GM19438 (cell line): ENCODE results near the gene PTPRN2.
"Not testable (repeated sequence)": the region's sequence is repeated elsewhere in the genome, so short reads cannot be mapped to it uniquely, and the experiment has no call there.

ENCODE experiments used
- ATAC-seq: cut with Tn5 transposase; IDR thresholded peaks from one replicate; pipeline ENCODE4 v1.9.1; 2021; ENCODE audit warnings: low read depth; ENCODE audit not compliant: unreplicated experiment

The PTPRN2 gene

DNA sequence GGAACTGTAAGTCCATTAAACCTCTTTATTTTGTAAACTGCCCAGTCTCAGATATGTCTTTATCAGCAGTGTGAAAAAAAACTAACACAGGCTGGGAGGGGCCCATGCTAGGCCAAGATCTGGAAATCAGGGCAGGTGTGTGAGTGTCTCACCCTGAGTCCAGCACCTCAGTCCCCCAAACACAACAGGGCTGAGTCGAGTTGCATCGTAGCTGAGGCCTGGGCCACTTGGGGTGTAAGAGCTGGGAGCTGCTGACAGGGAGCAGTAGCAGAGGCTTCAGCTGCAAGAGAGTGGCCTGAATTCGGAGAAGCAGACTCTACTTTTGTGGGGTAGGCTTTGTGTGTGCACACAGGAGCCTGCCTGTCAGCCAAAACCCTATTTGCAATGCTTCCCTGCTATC is 553.1 kb downstream of the PTPRN2 start:
- no peak for ATAC-seq

DNA sequence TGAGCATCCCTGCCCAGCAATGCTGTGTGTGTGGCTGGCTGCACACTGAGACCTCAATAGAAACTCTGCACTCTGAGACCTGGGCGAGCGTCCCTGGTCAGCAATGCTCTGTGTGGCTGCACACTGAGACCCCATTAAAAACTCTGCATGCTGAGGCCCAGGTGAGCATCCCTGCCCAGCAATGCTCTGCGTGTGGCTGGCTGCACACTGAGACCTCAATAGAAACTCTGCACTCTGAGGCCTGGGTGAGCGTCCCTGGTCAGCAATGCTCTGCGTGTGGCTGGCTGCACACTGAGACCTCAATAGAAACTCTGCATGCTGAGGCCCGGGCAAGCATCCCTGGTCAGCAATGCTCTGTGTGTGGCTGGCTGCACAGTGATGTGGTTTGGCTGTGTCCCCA is 553.7 kb downstream of the PTPRN2 start:
- not testable (repeated sequence) for ATAC-seq

DNA sequence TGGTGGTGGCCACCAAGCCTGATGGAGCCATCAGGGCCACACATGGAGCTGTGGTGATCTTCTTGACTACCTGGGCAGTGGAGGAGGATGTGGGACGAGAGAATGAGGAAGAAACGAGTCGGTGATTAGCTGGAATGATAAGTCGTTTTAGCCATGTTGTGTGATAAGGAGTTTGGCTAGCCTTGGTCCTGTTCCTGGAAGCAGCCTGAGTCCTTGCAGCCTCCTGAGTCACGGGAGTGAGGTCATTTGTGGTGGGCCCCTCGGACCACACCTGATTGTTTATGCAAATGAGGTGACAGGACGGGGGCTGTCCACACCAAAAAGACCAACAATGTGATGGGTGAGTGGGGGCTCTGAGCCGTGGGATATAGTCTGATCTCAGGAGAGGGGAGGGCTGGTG is 554.4 kb downstream of the PTPRN2 start:
- ATAC-seq: no peak

DNA sequence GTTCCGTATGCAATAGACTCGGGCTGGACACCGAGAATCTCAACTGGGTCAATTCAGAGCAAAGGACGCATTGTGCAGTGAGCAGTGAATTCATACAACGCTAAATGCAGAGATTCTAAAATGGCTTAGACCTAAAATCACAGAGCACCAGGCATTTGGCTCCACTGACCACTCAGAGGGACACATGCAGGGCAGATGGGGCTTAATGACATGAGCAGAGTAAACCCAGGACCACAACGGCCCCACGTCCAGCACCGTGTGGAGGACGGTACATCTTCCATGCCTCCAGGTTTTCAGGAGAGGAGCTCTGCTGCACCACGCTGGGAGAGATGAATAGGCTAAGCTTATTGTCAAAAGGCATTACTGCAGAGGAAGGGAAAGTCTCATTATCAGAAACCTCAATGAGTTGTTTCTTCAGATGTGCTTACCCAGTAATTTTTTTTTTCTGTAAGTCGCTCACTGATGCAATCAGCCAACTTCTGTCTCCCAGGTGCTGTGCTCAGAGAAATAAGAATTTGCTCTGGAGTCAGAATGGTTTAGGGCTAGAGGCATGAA is 555.0 kb downstream of the PTPRN2 start:
- ATAC-seq: no peak

DNA sequence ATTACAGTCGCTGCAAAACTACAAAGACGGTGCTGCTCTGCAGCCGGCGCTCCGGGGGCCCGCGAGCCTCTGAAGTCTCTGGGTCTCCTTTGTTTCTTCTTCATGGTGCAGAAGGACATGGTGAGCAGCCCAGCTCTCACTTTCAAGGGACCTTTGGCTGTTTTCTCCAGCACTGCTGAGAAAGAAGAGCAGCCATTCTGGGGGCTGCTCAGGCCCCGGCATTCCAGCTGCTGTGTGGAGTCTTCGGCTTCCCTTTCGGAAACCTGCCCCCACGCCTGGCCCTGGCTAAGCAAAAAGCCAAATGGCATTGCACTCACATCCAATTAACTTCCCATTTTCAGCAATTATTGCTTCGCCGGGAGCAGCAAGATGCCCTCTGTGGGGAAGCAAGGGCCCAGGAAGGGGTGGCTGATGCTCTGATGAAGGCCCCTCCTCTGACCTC is 555.7 kb downstream of the PTPRN2 start:
- ATAC-seq: no peak

DNA sequence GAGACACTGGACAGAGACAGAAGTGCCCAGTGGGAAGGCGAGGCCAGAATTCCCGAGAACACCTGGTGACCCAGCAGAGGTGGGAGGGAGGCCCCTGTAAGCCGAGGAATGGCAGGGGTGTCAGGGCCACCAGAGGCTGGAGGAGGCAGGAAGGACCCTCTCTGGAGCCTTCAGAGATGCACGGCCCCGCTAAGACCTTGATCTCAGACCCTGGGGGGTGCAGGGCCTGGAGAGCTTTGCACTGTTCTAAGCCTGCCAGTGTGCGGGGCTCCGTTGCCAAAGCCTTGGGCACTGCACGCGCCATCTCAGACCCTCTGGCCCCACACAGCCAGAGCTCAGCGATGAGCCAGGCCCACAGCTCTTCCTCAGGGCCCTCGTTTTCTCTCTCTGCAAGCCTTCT is 557.1 kb downstream of the PTPRN2 start:
- ATAC-seq: no peak

DNA sequence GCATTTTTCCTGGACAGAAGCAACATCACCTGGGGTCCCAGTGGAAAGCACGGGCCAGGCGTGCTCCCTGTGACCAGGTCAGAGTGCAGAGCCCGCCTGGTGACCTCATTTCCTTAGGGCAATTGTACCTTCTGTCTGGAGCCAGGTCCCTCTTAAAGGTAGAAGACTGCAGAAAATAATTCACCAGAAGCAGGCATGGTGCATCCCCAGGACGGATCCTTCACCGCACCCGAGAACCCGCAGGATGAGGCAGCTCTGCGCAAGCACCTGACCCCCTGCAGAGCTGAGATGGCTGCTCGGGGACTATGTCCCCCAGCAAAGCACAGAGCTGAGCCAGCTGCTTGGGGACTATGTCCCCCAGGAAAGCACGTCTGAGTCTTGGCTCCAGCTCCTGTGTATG is 557.6 kb downstream of the PTPRN2 start:
- no peak for ATAC-seq

DNA sequence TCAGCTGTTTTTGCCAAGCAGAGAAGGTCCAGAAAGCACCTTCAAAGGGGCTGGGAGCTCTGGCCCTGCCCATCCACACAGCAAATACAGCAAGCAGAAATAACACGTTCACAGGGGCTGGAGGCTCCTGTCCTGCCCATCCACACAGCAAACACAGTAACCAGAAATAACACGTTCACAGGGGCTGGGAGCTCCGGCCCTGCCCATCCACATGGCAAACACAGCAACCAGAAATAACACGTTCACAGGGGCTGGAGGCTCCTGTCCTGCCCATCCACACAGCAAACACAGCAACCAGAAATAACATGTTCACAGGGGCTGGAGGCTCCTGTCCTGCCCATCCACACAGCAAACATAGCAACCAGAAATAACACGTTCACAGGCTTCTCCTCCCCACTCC is 558.1 kb downstream of the PTPRN2 start:
- no peak for ATAC-seq

DNA sequence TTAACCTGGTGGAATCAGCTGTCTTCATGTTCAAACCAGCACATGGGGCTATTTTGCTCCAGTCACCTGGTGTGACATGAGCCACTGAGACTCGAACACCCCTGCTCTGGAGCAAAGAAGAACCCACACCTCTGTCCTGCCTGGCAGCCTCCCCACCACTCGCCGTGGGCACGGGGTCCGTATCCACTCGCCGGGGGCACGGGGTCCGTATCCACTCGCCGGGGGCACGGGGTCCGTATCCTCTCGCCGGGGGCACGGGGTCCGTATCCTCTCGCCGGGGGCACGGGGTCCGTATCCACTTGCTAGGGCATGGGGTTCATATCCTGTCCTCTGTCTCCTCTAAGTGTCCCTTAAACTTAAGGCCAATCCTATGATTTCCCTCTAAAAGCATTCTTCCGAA is 558.7 kb downstream of the PTPRN2 start:
- no peak for ATAC-seq

DNA sequence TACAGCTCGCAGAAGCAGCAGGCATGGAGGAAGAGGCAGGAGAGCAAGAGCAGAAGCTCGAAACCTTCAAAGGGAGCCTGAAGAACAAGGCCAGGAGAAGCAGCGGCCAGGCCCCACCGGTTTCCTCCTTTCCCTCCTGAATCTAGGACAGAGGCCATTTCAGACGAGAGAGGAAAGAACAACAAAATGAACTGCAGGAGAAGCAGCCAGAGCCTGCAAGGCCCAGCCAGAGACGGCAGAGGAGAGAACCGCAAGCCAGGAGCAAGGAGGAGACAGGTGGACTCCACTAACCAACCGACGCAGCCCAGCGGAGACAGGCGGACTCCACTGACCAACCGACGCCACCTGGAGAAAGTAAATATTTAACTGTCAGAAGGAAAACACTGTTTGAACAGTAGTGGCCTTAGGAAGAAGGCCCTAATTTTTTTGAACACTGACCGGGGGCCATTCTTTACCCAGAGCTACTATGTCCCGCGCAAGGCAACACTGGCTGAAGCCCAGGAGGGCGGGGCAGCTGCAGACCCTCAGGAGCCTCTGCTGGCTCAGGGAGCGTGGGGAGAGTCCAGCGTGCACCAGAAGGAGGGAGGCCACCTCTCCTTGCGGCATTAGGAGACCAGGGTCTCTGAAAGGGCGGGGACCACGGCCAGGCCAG is 559.2 kb downstream of the PTPRN2 start:
- no peak for ATAC-seq

DNA sequence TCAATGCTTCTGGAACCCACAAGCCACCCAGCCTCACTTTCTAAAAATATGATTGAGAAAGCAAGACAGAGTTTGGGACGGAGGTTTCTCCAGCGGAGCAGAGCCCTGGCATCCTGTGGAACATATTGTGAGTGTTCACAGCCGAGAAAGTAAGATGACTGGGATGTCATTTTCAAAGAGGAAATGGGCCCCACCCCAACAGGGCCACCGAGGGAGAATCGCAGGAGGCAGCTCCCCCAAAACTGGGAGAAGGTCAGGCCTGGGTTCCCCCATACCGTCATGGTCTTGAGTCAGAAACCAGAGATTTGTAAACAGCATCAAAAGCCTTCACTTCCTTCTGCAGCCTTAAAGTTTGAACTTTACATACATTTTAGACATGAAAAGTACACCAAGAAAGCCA is 560.0 kb downstream of the PTPRN2 start:
- no peak for ATAC-seq

DNA sequence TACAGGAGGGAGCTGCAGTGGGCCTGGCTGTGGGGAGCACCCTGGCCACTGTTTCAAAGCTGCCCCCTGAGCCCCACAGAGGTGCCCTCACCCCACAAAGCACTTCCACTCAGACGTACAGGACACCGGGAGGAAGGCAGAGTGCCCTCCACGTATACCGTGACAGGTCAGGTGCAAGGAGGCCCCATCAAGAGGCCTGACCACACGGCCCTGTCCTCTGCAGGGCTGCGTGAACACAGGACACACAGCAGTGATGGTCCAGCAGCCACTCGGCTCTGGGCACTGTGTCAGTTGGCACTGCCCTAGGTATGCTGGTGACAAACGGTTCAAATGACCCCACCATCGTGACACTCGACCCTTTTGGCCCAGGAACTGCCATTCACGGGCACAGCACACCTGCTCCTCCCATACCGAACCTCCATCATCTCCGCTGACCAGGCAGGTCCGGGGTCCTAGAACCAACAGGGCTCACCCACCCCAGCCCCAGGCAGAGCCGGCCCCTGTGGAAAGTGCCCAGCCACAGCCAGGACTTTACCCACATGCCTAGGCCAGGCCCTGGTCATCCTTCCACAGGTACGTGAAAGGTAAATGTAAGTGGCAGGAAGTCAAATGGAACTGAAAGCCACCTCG is 560.9 kb downstream of the PTPRN2 start:
- no peak for ATAC-seq

DNA sequence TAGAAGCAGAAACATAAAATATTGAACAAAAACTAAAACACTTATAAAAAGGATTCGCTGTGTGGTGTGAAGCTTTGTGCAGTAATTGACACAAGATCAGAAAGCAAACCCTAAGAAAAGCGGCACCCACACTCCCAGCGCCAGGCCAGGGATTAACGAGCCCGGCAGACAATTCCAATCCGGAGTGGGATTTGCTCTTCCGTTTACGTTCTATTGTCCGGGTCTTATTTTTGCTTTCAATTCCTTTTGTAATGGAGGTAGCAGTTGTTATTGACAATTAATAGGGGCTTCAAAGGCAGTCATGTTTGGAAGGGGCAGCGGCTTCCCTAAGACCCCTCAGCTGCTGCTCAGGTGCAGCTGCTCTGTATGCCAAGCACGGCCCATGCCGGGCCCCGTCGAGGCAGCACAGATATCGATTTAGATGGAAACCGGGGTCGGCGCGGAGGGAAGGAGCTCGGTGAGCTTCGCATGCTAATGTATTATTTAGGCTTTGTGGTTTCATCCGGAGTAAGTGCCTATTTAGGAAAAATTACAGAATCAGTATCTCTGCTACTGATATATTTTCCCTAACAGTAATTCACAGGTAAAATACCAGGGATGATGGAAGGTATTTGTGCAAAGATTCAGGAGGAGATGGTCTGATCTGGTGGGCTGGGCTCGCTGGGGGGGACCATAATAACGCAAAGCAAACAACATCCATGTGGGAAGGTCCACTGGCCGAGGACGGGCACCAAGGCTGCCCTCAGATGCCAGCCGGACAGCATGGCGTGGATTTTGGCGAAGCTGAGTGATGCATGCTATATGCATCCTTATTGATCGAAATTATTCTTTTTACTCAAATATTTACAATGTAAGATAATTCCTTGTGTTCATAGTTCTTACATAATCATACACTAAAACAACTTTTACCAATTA is 561.7 kb downstream of the PTPRN2 start:
- no peak for ATAC-seq

DNA sequence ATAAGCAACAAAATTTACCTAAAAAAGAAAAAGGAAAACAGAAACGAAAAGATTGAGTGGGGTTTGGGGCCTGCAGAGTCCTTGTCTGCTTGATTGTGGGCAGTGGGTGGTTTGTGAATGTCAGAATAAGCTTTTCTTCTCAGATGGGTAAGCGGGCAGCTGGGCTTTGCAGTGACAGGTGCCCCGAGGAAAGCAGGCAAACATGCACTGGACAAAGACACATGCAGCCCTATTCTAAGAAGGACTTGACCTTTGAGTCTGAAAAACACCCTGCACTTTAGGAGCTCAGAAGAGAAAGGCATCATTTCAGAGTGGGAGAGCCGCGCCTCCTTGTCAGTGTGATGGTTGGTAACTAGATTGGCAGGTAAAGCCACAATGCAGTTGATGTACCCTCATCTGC is 562.7 kb downstream of the PTPRN2 start:
- no peak for ATAC-seq

DNA sequence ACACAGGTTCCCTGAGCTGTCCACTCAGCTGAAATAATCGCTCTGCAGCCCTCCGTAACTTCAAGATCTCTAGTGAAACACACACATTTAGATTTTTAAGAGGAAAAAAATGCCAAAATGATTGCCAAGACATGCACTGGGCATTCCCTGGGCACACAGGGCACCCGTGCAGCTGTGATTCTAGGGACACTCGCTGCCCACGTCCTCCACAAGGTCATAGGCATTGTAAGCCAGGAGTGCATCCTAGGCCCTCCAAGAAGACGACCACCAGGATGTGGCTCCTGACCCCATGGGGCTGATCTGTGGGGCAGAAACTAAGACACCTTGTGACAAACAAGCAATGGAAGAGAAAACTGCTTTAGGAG is 563.3 kb downstream of the PTPRN2 start:
- no peak for ATAC-seq

DNA sequence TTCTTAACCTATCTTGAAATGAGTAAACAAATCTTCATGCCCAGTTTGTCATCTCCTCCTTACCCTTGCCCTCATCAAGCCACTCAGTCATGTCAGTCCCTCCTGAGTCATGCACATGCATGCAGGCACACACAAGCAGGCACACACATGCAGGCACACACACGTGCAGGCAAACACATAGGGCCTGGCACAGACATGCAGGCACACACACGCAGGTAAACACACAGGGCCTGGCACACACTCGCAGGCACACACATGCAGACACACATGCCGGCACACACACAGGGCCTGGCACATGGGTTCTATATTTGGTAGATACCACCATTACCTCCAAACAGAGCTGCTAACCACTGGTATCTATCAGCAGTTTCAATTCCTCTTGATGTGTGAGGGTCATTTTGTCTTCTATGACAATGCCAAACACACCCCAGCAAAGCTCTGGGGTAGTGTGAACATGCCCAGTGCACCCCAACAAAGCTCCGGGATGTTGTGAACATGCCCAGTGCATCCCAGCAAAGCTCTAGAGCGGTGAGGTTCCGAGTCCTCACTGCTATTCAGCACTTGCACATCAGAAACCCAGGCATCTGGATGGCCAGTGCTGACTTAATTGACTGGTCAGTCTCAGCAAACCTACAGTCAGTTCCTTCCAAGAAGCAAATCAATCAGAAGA is 563.8 kb downstream of the PTPRN2 start:
- no peak for ATAC-seq

DNA sequence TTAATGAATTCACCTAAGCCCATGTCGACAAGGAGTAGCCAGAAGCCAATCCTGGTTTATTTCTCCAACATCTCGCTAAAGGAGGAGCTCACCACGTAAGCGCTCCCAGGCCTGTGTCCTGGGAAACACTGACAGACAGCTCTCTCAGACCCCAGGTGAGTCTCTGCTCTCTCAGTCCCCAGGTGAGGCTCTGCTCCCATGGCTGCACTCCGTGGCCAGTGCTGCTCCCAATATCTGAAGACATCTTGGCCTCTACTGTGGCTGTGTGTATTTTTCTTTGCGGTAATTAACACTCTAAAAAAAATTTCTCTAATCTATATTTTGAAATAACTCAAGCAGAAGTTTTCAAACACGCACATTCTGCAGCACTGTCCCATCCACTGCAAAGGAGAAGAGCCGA is 564.5 kb downstream of the PTPRN2 start:
- ATAC-seq: no peak

DNA sequence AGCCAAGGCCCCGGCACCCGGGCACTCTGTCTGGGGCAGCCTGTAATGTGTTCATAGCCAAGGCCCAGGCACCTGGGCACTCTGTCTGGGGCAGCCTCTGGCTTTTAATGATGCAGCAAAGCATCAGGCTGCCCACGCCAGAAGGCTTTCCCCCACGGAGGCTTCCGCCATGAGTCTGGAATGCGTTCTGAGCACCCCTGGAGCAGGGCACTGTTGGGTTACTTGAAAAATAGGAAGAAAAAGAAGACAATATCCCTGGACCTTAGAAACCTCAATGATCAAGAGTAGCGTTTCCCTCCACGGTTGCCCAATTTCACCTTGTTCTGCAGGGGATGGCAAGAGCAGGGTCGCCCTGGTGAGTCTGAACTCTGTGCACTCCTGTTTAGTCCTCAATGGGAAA is 565.0 kb downstream of the PTPRN2 start:
- no peak for ATAC-seq

DNA sequence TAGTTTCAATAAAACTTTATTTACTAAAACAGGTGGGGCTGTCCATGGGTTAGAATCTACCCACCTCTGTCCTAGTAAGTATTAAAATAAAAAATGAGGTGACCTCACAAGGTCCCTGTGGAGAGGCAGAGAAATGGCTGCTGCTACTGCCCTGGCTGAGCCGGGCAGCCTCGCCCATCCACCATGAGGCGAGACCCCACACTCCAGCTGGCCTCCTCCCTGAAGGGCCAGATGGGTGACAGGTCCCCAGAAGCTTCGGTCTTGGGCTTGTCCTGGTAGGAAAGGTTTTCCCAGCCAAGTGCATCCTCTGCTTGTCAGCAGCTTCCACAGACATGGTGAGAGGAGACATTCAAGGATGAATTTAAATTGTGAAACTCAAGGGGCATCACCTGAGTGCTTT is 565.8 kb downstream of the PTPRN2 start:
- ATAC-seq: no peak

DNA sequence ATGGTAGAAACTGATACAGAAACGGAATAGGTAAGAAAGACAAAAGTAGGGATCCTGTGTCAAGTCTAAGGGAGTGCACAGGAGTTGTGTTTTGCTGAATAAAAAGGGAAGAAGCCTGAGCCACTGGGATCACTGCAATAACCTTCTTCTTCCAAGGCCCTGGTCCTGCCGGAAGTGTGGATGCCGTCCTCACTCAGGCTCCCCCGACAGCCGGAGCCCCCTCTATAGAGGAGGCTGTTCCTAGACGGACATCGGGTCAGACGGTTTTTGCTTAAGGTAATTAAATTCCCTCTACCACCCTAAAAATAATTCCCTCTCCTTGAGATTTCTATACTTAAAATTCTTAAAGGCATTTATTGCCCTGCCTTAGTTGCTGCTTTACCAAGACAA is 566.9 kb downstream of the PTPRN2 start:
- no peak for ATAC-seq
